Measurements from ENCODE around the gene ECHS1.
"Not testable (repeated sequence)": the region's sequence is repeated elsewhere in the genome, so short reads cannot be mapped to it uniquely, and the experiment has no call there.

The ECHS1 gene

GRCh38 chr10:133378251-133379096 is 5.3 kb upstream of the ECHS1 start:
- peak; percentile 53 for DNase-seq (ENCODE audit: low read depth)

DNA sequence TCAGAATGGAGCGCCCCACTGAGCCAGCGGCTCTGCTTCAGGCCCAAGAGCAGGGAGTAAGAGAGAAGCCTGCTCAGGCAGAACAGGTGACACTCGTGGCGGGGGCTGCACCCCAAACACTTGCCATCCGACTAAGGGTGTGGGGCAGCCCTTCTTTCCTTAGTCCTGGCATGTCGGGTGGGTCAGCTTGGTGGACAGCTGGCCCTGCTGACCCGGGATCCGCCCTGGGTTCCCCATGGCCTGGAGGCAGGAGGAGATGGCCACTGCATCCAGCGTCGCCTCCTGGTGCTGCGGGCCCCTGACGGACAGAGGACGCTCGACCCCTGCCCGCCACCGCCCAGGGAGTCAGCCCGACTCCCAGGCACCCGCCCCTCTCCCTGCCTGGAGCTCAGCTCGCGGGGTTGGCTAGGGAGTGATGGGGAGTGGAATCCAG is 4.7 kb upstream of the ECHS1 start:
- no peak for DNase-seq (ENCODE audit: low read depth)

DNA sequence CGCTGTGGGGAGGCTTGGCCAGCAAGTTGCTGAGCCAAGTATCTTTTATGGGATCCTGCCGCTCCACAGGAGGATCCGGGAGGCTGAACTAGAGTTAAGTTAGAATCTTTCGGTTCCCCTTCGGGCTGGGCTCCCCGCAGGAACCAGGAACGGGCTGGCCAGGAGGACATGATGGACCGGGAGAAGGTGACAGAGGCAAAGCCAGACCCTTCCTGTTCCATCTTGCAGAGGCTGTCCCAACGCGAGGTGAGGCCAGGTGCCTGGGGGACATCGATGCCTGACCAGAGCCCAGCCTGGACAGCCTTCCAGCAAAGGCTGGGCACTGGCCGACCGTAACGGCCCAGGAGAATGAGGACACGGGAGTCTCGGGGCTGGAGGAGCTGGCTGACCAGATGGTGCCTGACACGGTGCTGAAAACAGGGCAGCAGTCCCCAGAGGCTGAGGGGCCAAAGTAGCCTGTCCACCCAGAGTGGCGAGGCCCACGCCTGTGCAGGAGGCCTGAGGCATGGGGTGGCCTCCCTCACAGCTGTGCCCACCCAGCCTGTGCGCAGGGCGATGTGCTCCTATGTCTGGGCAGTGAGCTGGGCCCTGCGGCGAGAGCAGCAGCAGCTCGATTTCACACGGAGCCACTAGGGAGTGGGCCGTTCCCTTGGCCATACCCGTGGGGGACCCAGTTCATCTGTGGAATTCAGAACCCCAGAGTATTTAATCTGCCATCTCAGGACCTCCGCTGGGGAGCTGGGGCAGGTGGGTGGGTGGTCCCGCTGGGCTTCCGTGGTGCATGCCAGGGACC is 4.1 kb upstream of the ECHS1 start:
- DNase-seq (ENCODE audit: low read depth), result no peak

DNA sequence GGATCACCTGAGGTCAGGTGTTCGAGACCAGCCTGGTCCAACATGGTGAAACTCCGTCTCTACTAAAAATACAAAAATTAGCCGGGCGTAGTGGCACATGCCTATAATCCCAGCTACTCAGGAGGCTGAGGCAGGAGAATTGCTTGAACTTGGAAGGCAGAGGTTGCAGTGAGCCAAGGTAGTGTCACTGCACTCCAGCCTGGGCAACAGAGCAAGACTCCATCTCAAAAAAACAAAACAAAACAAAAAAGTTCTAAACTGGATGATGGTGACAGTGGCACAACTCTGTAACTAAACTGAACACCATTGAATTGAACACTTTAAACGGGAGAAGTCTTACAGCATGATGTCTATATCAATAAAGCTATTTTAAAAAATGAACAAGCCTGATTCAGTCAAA is 3.0 kb upstream of the ECHS1 start:
- not testable (repeated sequence) for DNase-seq (ENCODE audit: low read depth)

- no peak for DNase-seq (ENCODE audit: low read depth)
Measured at GRCh38 chr10:133375357-133376115, 2.4 kb upstream of the ECHS1 start.

DNA sequence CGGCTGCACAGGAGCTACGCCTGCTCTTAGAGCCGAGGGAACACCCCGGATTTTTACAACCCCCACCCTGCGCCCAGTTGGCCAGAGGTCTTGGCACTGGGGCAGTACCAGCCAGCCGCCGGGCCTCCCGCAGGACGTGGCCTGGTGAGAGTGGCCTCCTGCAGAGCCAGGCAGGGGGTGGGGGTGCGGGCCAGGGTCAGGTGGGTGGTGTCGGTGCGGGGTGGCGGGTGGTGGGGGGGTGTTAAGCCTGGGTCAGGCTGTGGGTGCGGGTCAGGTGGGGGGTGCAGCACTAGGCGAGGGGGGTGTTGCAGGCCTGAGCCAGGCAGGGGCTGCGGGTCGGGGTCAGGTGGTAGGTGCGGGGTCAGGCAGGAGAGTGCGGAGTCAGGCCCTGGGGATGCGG is 647 bp downstream of the ECHS1 start:
- DNase-seq (ENCODE audit: low read depth), result no peak

- DNase-seq (ENCODE audit: low read depth), result no peak
Measured at GRCh38 chr10:133370030-133370786, 2.9 kb downstream of the ECHS1 start.

DNA sequence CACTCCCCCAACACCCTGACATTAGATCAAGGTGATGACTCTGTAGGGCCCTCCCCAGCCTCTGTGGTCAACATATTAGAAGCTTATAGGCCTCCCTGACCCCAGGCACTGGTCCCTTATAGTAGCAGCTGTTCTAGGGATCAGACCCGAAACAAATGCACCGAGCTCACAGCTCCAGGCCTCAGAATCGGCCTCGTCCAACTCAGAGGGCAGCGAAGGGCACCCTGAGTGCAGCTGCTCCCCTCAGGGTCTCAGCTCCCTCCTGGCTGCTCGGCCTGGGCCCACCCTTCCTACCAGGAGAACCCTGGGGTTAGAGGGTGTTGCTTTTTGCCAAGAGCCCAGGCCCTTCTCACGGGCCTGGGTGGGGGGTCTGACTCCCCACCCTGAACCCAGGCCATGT is 5.0 kb downstream of the ECHS1 start:
- no peak for DNase-seq (ENCODE audit: low read depth)

DNA sequence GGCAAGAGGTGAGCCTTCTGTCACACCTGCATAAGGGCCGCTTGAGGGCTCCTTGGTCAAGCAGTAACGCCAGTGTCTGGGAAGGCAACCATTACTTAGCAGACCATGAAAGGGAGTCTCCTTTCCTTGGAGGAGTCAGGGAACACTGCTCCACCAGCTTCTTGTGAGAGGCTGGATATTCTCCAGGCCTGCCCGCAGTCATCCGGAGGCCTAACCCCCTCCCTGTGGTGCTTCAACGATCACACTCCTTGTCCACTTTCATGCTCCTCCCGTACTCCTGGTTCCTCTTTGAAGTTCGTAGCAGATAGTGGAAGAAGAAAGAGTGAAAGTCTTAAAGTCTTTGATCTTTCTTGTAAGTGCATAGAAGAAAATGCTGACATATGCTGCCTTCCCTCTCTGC is 5.7 kb downstream of the ECHS1 start:
- DNase-seq (ENCODE audit: low read depth), result not testable (repeated sequence)

GRCh38 chr10:133366751-133367150 is 6.4 kb downstream of the ECHS1 start:
- DNase-seq (ENCODE audit: low read depth), result no peak

DNA sequence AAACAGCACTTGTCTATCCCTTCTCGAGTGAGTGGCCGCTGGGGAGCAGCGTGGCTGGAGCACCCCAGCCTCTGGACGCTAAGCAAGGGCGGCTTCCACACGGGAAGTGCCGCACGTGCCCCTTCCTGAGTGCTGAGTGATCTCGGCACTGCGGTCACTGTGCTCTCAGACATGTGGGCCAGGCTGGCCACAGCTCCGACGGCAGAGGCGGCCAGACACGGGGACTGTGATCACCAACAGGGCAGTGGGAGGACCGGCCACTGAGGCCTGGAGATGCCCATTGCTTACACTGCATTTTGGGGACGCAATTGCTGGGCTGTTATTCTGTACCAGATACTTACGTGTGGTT is 7.0 kb downstream of the ECHS1 start:
- DNase-seq (ENCODE audit: low read depth), result no peak

DNA sequence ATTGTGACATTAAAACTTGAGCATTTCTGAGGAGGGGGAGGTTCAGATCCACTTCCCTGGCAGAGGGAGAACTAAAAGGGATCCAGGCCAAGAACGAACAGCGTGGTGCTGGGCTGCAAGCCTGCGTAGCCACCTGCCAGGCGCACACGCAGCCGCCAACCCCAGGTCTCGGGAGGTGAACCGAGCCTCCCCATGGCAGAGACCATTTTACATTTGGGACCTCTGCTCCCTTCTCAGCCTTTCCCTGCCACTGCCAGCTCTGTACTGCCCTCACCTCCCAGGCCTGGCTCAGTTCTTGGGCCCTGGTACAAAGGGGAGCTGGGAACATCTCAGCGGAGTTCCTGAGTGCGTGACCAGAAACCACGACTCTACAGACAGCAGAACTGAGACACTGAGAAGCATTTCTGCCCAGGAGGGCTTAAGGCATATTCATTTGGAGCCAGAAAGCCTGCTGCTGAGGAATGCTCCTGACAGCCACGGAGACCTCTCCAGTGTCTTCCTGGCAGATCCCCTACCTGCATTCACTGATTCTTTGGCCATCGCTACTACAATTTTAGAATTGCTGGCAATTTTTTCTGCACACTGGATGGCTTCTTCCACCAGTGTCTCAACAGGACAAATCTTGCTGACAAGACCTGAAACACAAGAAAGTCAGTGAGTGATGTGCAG is 7.6 kb downstream of the ECHS1 start:
- DNase-seq (ENCODE audit: low read depth), result no peak

DNA sequence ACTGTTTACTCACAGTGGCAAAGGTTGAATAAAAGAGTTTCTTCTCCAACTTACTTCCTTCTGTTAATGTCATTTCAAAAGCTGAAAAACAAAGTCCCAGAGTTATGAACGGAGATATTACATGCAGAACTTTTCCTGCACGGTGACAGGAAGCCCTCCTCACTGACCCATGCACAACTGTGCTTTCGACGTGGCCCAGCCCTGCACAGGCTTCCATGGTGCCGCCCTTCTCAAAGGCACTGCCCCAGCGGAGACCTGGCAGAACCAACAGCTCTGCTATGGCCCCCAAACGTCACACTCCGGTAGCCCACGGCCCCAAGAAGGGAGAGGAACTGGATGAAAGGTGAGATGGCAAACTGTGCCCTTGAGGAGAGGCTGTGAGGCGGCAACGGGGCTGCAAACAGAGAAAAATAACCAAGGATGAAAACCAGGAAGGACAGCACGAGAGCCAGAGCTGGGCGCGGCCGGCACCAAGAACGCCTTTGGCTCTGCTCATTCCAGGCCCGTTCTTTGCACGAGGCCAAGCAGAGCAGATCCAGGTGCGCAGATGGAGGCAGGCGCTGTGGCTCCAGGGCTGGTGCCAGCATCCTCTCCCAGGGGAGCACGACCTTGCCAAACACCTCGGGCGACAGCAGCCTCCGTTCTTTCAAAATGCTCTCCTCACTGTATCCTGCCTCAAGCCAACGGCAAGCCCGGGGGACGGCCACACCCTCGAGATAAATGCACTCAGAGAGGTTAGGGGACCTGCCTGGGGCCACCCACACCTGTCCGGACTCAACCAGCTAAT is 8.3 kb downstream of the ECHS1 start:
- DNase-seq (ENCODE audit: low read depth), result no peak

DNA sequence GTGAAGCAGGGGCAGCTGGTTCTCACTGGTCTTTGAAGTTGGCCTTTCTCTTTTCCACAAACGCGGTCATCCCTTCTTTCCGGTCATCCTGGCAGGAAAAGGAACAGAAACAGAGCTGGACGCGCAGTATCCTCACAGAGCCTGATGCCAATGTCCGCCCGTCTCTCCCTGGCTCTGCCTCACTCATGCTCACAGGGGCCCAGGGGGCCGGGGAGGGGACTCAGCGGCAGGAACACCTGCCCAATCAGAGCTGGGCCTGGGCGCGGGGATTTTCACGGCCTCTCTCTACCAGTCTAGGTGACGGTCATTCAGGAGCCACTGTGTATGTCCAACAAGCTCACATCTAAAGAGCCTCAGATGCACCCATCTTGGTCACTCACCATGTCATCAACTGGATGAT is 10.3 kb downstream of the ECHS1 start:
- DNase-seq (ENCODE audit: low read depth), result no peak

DNA sequence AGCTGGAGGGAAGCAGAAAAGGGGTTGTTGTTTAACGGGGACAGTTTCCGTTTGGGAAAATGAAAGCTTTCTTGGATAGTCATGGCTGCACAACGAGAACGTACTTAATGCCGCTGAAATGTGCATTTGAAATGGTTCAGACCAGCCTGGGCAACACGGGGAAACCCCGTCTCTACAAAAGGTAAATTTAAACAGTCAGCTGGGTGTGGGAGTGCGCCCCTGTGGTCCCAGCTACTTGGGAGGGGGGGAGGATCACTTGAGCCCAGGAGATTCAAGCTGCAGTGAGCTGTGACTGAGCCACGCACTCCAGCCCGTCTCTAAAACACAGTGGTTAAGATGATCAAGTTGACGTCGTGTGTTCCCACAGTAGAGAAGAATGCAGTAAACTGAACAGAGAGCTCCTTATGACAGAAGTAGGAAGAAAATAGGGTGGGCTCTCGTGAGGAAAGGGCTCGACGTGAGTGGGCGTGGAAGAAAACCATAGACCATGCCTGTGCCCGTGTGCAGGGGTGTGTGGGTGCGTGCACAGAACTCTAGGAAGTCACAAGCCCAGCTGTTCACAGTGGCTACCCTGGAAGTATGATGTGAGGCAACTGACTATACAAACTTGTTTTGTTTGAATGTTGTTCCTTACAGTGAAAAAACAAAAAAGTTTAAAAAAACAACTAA is 11.2 kb downstream of the ECHS1 start:
- no peak for DNase-seq (ENCODE audit: low read depth)

DNA sequence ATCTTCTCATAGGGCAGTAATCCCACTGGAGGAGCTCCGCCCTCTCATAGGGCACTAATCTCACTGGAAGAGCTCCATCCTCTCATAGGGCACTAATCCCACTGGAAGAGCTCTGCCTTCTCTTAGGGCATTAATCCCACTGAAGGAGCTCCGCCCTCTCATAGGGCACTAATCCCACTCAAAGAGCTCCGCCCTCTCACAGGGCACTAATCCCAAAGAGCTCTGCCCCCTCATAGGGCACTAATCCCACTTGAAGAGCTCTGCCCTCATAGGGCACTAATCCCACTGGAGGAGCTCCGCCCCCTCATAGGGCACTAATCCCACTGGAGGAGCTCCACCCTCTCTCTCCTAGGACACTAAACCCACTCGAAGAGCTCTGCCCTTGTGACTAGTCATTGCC is 11.9 kb downstream of the ECHS1 start:
- no peak for DNase-seq (ENCODE audit: low read depth)

GRCh38 chr10:133359972-133360610 is 13.1 kb downstream of the ECHS1 start:
- no peak for DNase-seq (ENCODE audit: low read depth)

DNA sequence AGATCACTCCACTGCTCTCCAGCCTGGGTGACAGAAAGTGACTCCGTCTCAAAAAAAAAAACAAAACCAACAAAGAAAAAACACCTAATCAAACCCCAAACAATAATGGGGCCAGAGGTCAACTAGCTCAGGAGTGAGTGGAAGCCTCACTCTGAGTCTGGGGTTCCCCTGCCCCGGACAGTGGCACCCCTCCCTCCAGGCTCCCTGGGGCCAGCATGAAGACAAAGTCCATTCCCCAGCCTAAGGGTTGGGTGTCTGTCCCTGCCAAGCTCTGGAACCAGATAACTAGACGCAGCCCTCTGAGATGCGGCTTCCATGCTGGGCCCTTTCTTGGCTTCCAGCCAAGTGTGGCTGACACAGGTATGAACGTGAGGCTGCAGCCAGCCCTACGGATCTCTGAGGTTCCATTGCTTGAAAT is 13.6 kb downstream of the ECHS1 start:
- no peak for DNase-seq (ENCODE audit: low read depth)

DNA sequence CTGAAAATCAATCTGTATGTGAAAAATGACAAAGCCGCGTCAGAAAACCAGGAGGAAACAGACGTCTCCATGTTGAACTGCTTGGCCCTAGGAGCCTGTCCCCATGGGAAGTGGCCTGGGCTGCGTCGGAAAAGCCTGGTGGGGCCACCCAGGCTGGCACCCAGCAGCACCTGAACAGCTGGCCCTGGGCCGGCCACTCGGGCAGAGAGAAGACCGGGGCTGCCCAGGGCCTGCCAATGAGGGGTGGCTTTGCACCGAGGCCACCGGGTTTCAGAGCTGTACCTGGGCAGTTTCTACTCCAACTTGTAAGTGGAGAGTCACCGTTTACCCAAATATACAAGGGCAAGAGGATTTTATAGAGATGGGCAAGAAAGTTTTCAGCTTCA is 14.2 kb downstream of the ECHS1 start:
- no peak for DNase-seq (ENCODE audit: low read depth)
